CD4-positive, alpha-beta T cell treated with Interleukin-2 at 100 ng/mL for 4 hours (primary cell): Measurements from ENCODE around the gene PLXDC2.

Source experiments
- DNase-seq: peaks from one replicate; pipeline ENCODE4 v3.0.0-alpha.2; 2020; ENCODE audit warnings: low spot score

The PLXDC2 gene

GRCh38 chr10:19911886-19912285, 95.7 kb downstream of the PLXDC2 start:
- DNase-seq: no peak

- DNase-seq: no peak
Measured at GRCh38 chr10:19913987-19914386, 97.8 kb downstream of the PLXDC2 start.

DNA sequence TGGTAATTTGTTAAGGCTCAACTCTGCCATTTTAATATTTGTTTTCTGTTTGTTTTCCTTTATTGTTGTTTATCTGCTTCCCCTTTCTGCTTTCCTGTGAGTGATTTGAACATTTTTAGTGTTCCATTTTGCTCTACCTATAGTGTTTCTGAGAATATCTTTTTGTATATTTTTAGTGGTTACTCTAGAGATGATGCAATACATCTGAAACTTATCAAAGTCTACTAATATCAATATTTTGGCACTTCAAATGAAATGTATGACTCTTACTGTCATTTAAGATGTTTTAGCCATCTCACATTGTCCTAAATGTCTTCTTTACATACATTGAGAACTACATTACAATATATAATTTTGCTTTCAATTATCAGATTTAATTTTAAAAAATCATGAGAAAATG, 98.9 kb downstream of the PLXDC2 start:
- DNase-seq: no peak

GRCh38 chr10:19915816-19916215, 99.6 kb downstream of the PLXDC2 start:
- no peak for DNase-seq

DNA sequence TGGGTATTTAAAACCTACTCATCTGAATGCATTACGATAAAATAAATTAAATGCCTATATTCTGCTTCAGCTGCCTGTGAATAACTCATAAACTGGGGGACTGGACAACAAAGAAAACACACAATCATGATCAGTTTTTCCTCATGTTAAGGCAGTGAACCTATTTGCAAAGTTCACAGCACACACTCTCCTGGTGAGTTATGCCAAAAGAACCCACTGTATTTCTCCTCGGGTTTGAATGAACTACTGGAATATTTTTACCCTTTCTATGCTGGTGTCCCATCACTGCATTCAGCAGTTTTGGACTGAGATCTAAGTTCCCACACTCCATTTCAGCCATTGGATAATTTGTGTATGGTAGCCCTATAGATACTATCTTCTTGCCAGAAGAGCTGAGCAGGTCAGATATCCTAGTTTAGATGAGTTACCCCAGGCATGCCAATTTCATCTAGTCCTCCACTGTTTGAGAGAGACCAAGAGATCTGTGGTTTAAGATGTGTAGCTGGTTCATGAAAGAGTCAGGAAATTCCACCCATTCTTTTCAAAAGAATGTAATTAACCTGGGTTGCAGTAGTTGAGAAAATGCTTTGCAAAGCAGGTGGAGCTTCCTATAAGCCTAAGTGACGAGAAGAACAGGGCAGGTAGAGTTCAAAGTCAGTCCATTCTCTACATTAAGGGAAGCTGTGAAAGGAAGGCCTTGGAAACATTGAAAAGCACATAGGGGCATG, 101.7 kb downstream of the PLXDC2 start:
- no peak for DNase-seq

- DNase-seq: no peak
Measured at GRCh38 chr10:19918794-19919193, 102.6 kb downstream of the PLXDC2 start.

GRCh38 chr10:19919671-19920070, 103.4 kb downstream of the PLXDC2 start:
- no peak for DNase-seq

- DNase-seq: no peak
Measured at GRCh38 chr10:19920075-19920726, 104.0 kb downstream of the PLXDC2 start.

DNA sequence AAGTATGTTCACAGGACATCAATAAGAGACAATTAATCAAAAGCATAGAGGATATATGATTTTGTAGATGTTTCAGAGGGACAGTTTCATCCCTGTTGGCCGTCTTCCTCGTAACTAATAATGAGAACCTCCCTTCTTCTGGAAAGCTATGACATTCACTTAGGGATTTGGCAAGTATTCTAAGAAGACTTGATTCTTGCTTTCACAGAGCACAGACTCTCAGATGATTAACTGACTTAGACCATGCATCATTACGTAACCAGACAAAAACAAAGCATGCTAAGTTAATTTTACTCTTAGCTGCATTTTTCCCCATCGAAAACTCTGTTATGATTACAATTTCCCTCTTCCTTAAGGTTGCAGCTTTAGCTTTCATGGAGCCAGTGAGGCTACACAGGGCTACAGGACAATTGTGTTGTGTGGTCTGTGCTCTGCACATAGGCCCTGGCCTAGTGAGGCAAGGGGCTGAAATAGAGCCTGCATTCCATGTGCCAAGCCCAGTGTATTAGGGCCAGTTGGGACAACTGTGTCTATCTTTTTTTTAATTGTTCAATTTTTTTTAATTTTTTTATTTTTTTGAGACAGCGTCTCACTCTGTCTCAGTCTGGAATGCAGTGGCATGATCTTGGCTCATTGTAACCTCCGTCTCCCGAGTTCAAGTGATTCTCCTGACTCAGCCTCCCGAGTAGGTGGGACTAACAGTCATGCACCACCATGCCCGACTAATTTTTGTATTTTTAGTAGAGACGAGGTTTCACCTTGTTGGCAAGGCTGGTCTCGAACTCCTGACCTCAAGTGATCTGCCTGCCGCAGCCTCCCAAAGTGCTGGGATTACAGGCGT, 105.3 kb downstream of the PLXDC2 start:
- DNase-seq: no peak

GRCh38 chr10:19922236-19922963, 106.2 kb downstream of the PLXDC2 start:
- DNase-seq: no peak

- no peak for DNase-seq
Measured at GRCh38 chr10:19925064-19925463, 108.8 kb downstream of the PLXDC2 start.

GRCh38 chr10:19928936-19929335, 112.7 kb downstream of the PLXDC2 start:
- DNase-seq: no peak

DNA sequence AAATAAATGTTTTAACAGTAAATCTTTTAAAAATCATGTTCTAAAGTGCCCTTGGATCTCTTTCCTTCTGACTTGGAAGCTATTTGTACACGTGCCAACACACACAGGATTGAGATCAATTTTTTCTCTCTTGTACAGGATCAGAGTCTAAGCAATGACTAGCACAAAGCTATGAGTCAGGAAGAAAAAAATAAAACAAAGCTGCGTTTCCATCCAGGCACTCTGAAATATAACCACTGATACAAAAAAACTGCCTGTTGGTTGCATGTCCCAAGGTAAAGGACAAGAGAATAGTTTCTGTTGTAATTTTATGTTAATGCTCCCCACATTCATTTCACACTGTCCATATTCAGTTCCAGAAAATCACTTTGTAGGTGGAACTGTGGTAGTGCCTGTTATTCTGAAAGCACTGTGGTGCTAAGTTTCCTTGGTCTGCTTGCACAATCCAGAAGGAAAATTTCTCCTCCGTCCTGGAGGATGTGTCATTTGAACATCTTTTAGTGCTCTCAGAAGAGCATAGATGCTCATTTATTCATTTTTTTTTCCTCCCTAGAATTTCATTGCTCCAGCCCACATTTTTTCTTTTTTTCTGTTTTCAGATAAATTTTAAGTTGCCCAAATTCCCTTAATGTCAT, 113.4 kb downstream of the PLXDC2 start:
- no peak for DNase-seq

- DNase-seq: no peak
Measured at GRCh38 chr10:19930936-19931893, 115.0 kb downstream of the PLXDC2 start.

GRCh38 chr10:19931894-19932590, 115.8 kb downstream of the PLXDC2 start:
- no peak for DNase-seq

GRCh38 chr10:19932806-19933371, 116.7 kb downstream of the PLXDC2 start:
- no peak for DNase-seq

GRCh38 chr10:19933772-19934171, 117.5 kb downstream of the PLXDC2 start:
- DNase-seq: no peak

GRCh38 chr10:19935176-19935575, 118.9 kb downstream of the PLXDC2 start:
- no peak for DNase-seq

GRCh38 chr10:19936289-19936688, 120.1 kb downstream of the PLXDC2 start:
- DNase-seq: no peak

- no peak for DNase-seq
Measured at GRCh38 chr10:19937989-19938388, 121.8 kb downstream of the PLXDC2 start.
